Lung (tissue), 12 donors: Measurements from ENCODE around the gene RUSC1. TPM values are rescaled to one million over a fixed set of nuclear protein-coding genes. Genes with fewer than 3 reads are reported as not detected.

Experiments
- ATAC-seq: fragments of 200-7000 bp; cut with Tn5 transposase; one replicate; pipeline ENCODE4 v1.9.1; 2020; ENCODE audit warnings: moderate number of reproducible peaks; ENCODE audit not compliant: insufficient read depth, low FRiP score
- DNase-seq, 3 donors: peaks; one replicate each; pipeline ENCODE4 v3.0.0-alpha.2; 2013 to 2017
- H3K27ac ChIP-seq, 2 donors: one replicate each; pipeline ENCODE4 v1.5.1; 2013; ENCODE audit warnings: mild to moderate bottlenecking in 2 of 2, moderate library complexity in 2 of 2, control low read depth in 1 of 2, inconsistent platforms in 1 of 2, low read depth in 1 of 2, low read length in 1 of 2
- H3K27me3 ChIP-seq, 3 donors: one replicate each; pipeline ENCODE4 v1.5.1; 2013; ENCODE audit warnings: low read length in 2 of 3; ENCODE audit not compliant: control insufficient read depth in 3 of 3, insufficient read depth in 3 of 3
- H3K36me3 ChIP-seq, 4 donors: one replicate each; pipeline ENCODE4 v1.5.1; 2013; ENCODE audit warnings: low read length in 4 of 4, mild to moderate bottlenecking in 1 of 4, moderate library complexity in 1 of 4; ENCODE audit not compliant: control insufficient read depth in 4 of 4, insufficient read depth in 4 of 4
- H3K4me1 ChIP-seq, 5 donors: one replicate each; pipeline ENCODE4 v1.5.1; 2013; ENCODE audit warnings: low read length in 5 of 5, mild to moderate bottlenecking in 2 of 5, moderate library complexity in 1 of 5; ENCODE audit not compliant: control insufficient read depth in 5 of 5, insufficient read depth in 5 of 5
- H3K4me3 ChIP-seq: one replicate; pipeline ENCODE4 v1.5.1; 2013; ENCODE audit warnings: mild to moderate bottlenecking, control low read depth, moderate library complexity
- H3K9ac ChIP-seq, 2 donors: one replicate each; pipeline ENCODE4 v1.5.1; 2013; ENCODE audit warnings: low read length in 2 of 2, control low read depth in 1 of 2; ENCODE audit not compliant: insufficient read depth in 1 of 2
- H3K9me3 ChIP-seq, 4 donors: one replicate each; pipeline ENCODE4 v1.5.1; 2013; ENCODE audit warnings: low read length in 3 of 4, mild to moderate bottlenecking in 1 of 4, moderate library complexity in 1 of 4; ENCODE audit not compliant: control insufficient read depth in 4 of 4, insufficient read depth in 3 of 4
- CTCF ChIP-seq: IDR thresholded peaks from 2 replicates; pipeline ENCODE4 v1.5.1; 2012; ENCODE audit warnings: mild to moderate bottlenecking; ENCODE audit errors: control extremely low read depth, extremely low read depth
- WGBS, 2 donors: extraction: QIAGEN DNeasy Blood & Tissue Kit; methylation state at CpG; one replicate each; pipeline ENCODE4 v1.1.7; 2013; 5-methylcytosine and 5-hydroxymethylcytosine counted together
- polyA plus RNA-seq, 2 donors: library from polyadenylated mRNA; stranded (reverse); fragments of 200-250 nt; gene quantifications; one replicate each; pipeline ENCODE4 v1.2.1, GENCODE V29; 2013
- total RNA-seq, 2 donors: library from RNA; depleted of rRNA in 1 of 2; stranded (reverse); fragments of >200 nt in 1 of 2; gene quantifications; one replicate each; pipeline ENCODE4 v1.2.1, GENCODE V29; 2014 to 2021
- donor health status: control.
- donor health status: control.
- donor health status: Bipolar disorder and iron deficiency.
- donor health status: healthy.
- donor health status: DM: yes; HTN: yes; CAD: no.

RUSC1 gene
- total and polyA plus RNA-seq, 4 donors = 18.2 to 37.7 (median 22.8) TPM

GRCh38 chr1:155342842-155343241 lies 22.1 kb downstream of the RUSC1 start:
- no peak overlapping the region for H3K9ac ChIP-seq
- peaks cover 31 to 61% (median 44%) of the 10 kb centered on the region in 4 donors for H3K36me3 ChIP-seq
- H3K9me3 ChIP-seq = no peaks in the 10 kb centered on the region
- ATAC-seq (no peak), DNase-seq (no peak)
- no peaks in the 10 kb centered on the region for H3K4me1 ChIP-seq
- no peak for TF ChIP-seq CTCF
- WGBS, 2 donors = 95 to 98% methylated on average over 3 of the region's 3 CpGs
- H3K4me3 ChIP-seq = no peak overlapping the region
- H3K27ac ChIP-seq = no peak overlapping the region
- H3K27me3 ChIP-seq = no peaks in the 10 kb centered on the region

GRCh38 chr1:155352631-155353030 lies 31.9 kb downstream of the RUSC1 start:
- H3K9ac ChIP-seq = no peak overlapping the region
- 93 to 97% methylated on average over 6 of the region's 6 CpGs for WGBS, 2 donors
- H3K4me3 ChIP-seq = no peak overlapping the region
- DNase-seq (no peak), ATAC-seq (no peak)
- no peaks in the 10 kb centered on the region for H3K4me1 ChIP-seq
- TF ChIP-seq CTCF = no peak
- H3K27me3 ChIP-seq = no peaks in the 10 kb centered on the region
- H3K9me3 ChIP-seq = no peaks in the 10 kb centered on the region
- H3K36me3 ChIP-seq = peaks cover 18 to 39% (median 27%) of the 10 kb centered on the region in 4 donors
- H3K27ac ChIP-seq = no peak overlapping the region

GRCh38 chr1:155360051-155360450 lies 39.4 kb downstream of the RUSC1 start:
- H3K36me3 ChIP-seq = peaks cover 7 to 29% (median 19%) of the 10 kb centered on the region in 4 donors
- WGBS, 2 donors = 84 to 100% methylated on average over 1 of the region's 1 CpG

More at GRCh38 chr1:155360051-155360450, 39.4 kb downstream of the RUSC1 start:
- no peak for TF ChIP-seq CTCF
- Histone ChIP-seq H3K9ac (no peak overlapping the region), H3K4me3 (no peak overlapping the region), H3K4me1 (no peaks in the 10 kb centered on the region), H3K27me3 (no peaks in the 10 kb centered on the region), H3K9me3 (no peaks in the 10 kb centered on the region), H3K27ac (no peak overlapping the region)
- no peak for ATAC-seq
- DNase-seq = no peak
